HG02973 (cell line): Measurements from ENCODE around the gene MET.
"Not testable (repeated sequence)": the region's sequence is repeated elsewhere in the genome, so short reads cannot be mapped to it uniquely, and the experiment has no call there.

Experiments
- ATAC-seq: cut with Tn5 transposase; IDR thresholded peaks from one replicate; pipeline ENCODE4 v1.9.1; 2021; ENCODE audit warnings: moderate library complexity; ENCODE audit not compliant: unreplicated experiment

Gene MET

GRCh38 chr7:116805100-116805544 lies 133.1 kb downstream of the MET start:
- ATAC-seq, result no peak

- no peak for ATAC-seq
These were observed 134.3 kb downstream of the MET start for GRCh38 chr7:116806046-116806944.

- no peak for ATAC-seq
These were observed 135.1 kb downstream of the MET start for GRCh38 chr7:116807011-116807560.

GRCh38 chr7:116809636-116810266 lies 137.8 kb downstream of the MET start:
- peak; percentile 61 for ATAC-seq

- no peak for ATAC-seq
These were observed 138.5 kb downstream of the MET start for GRCh38 chr7:116810267-116811116.

- ATAC-seq, result no peak
These were observed 139.8 kb downstream of the MET start for GRCh38 chr7:116811768-116812167.

GRCh38 chr7:116812860-116813259 lies 140.9 kb downstream of the MET start:
- ATAC-seq, result no peak

GRCh38 chr7:116813371-116813770 lies 141.4 kb downstream of the MET start:
- ATAC-seq, result not testable (repeated sequence)

- ATAC-seq, result no peak
These were observed 143.0 kb downstream of the MET start for GRCh38 chr7:116815041-116815440.

- no peak for ATAC-seq
These were observed 148.2 kb downstream of the MET start for GRCh38 chr7:116820149-116820548.

- not testable (repeated sequence) for ATAC-seq
These were observed 149.7 kb downstream of the MET start for GRCh38 chr7:116821647-116822046.

- ATAC-seq, result no peak
These were observed 152.5 kb downstream of the MET start for GRCh38 chr7:116824449-116824848.

GRCh38 chr7:116828281-116828680 lies 156.3 kb downstream of the MET start:
- ATAC-seq, result no peak

- no peak for ATAC-seq
These were observed 157.0 kb downstream of the MET start for GRCh38 chr7:116829041-116829440.

- no peak for ATAC-seq
These were observed 157.5 kb downstream of the MET start for GRCh38 chr7:116829493-116829892.

GRCh38 chr7:116832692-116833091 lies 160.7 kb downstream of the MET start:
- ATAC-seq, result no peak

GRCh38 chr7:116834815-116835504 lies 163.0 kb downstream of the MET start:
- no peak for ATAC-seq

GRCh38 chr7:116836048-116836447 lies 164.1 kb downstream of the MET start:
- ATAC-seq, result no peak

- no peak for ATAC-seq
These were observed 164.9 kb downstream of the MET start for GRCh38 chr7:116836911-116837310.

- no peak for ATAC-seq
These were observed 165.6 kb downstream of the MET start for GRCh38 chr7:116837586-116837985.
